SK-N-SH (cell line): Measurements from ENCODE around the gene SMYD1. TPM values are rescaled to one million over a fixed set of nuclear protein-coding genes. Genes with fewer than 3 reads are reported as not detected.

Experiments
- CTCF ChIA-PET: fragments of 300-600, 350-600 bp; formaldehyde crosslinking; extraction: SDS; loops from one replicate; lab custom pipeline; 2021; lab: Yijun Ruan, JAX
- POLR2A ChIA-PET: fragments of 350-600 bp; sonication (Branson Sonifier 250); formaldehyde crosslinking; extraction: SDS; loops from one replicate; lab custom pipeline; 2020; ENCODE audit warnings: antibody characterized with exemption, inconsistent platforms; lab: Yijun Ruan, JAX
- DNase-seq: peaks from one replicate; pipeline ENCODE4 v3.0.0; 2012
- H2AFZ ChIP-seq: fragments of 200-600 bp; sonication (generic); 2 replicates; pipeline ENCODE4 v1.8.1; 2016; ENCODE audit warnings: antibody characterized with exemption, mild to moderate bottlenecking, low read depth
- H3F3A ChIP-seq: fragments of 200-600 bp; sonication (generic); replicated peaks from 2 replicates; pipeline ENCODE3; 2016; ENCODE audit warnings: antibody characterized with exemption, mild to moderate bottlenecking; ENCODE audit not compliant: insufficient read depth
- H3K27ac ChIP-seq, 2 experiments: fragments of 200-500 bp in 1 of 2; fragments of 200-600 bp in 1 of 2; sonication (Bioruptor generic) in 1 of 2; sonication (generic), shearing (Covaris generic) in 1 of 2; 2 replicates each; pipeline versions ENCODE4 v1.5.1 to v1.6.1; 2014 to 2016; ENCODE audit warnings: low read depth in 2 of 2, inconsistent platforms in 1 of 2, low read length in 1 of 2, mild to moderate bottlenecking in 1 of 2, mixed read lengths in 1 of 2
- H3K27me3 ChIP-seq: fragments of 200-600 bp; sonication (generic), shearing (Covaris generic); 2 replicates; pipeline ENCODE4 v1.6.1; 2016; ENCODE audit warnings: mixed run types; ENCODE audit not compliant: insufficient read depth
- H3K36me3 ChIP-seq, 2 experiments: fragments of 200-500 bp in 1 of 2; fragments of 200-600 bp in 1 of 2; sonication (Bioruptor generic) in 1 of 2; sonication (generic) in 1 of 2; replicated peaks in 1 of 2; 2 replicates each; pipeline versions ENCODE3 to v1.5.1; 2014 to 2016; ENCODE audit warnings: low read length in 1 of 2, mild to moderate bottlenecking in 1 of 2; ENCODE audit not compliant: insufficient read depth in 2 of 2, control insufficient read depth in 1 of 2
- H3K4me1 ChIP-seq, 2 experiments: fragments of 200-500 bp in 1 of 2; fragments of 200-600 bp in 1 of 2; sonication (Bioruptor generic) in 1 of 2; sonication (generic), shearing (Covaris generic) in 1 of 2; 2 replicates each; pipeline versions ENCODE4 v1.5.1 to v1.6.1; 2014 to 2016; ENCODE audit warnings: low read depth in 1 of 2, low read length in 1 of 2, mixed run types in 1 of 2; ENCODE audit not compliant: insufficient read depth in 2 of 2, control insufficient read depth in 1 of 2
- H3K4me2 ChIP-seq: fragments of 200-600 bp; sonication (generic), shearing (Covaris generic); 2 replicates; pipeline ENCODE4 v1.6.1; 2017; ENCODE audit warnings: mixed run types
- H3K4me3 ChIP-seq, 2 experiments: fragments of 200-500 bp in 1 of 2; fragments of 200-600 bp in 1 of 2; sonication (Bioruptor generic) in 1 of 2; sonication (generic), shearing (Covaris generic) in 1 of 2; 2 replicates each; pipeline versions ENCODE4 v1.5.1 to v1.8.1; 2014 to 2016; ENCODE audit warnings: low read depth in 2 of 2, inconsistent platforms in 1 of 2, low read length in 1 of 2, mild to moderate bottlenecking in 1 of 2, mixed read lengths in 1 of 2, moderate library complexity in 1 of 2
- H3K79me2 ChIP-seq: fragments of 200-600 bp; sonication (generic); 2 replicates; pipeline ENCODE4 v1.8.1; 2017; ENCODE audit warnings: mild to moderate bottlenecking; ENCODE audit not compliant: insufficient read depth
- H3K9ac ChIP-seq: fragments of 200-600 bp; sonication (generic); 2 replicates; pipeline ENCODE4 v1.6.1; 2017; ENCODE audit warnings: mixed run types
- H3K9me2 ChIP-seq: fragments of 200-600 bp; sonication (generic); 2 replicates; pipeline ENCODE4 v1.6.1; 2017; ENCODE audit warnings: mixed run types
- H3K9me3 ChIP-seq: fragments of 200-600 bp; sonication (generic); 2 replicates; pipeline ENCODE4 v1.6.1; 2017; ENCODE audit warnings: mixed run types, mild to moderate bottlenecking, moderate library complexity
- H4K20me1 ChIP-seq: fragments of 200-600 bp; sonication (generic); 2 replicates; pipeline ENCODE4 v1.6.1; 2017; ENCODE audit warnings: mild to moderate bottlenecking, mixed run types; ENCODE audit not compliant: insufficient read depth
- CHD2 ChIP-seq: fragments of 150-350 bp; IDR thresholded peaks from 2 replicates; pipeline ENCODE4 v1.6.1; 2018; ENCODE audit warnings: low read length; ENCODE audit not compliant: partially characterized antibody
- GABPA ChIP-seq: IDR thresholded peaks from 2 replicates; pipeline ENCODE4 v1.4.0; 2012; ENCODE audit warnings: low read depth, mild to moderate bottlenecking
- JUND ChIP-seq: IDR thresholded peaks from 2 replicates; pipeline ENCODE4 v1.4.0; 2012
- NFIC ChIP-seq: IDR thresholded peaks from 2 replicates; pipeline ENCODE4 v1.4.0; 2012; ENCODE audit warnings: borderline replicate concordance
- NRF1 ChIP-seq: IDR thresholded peaks from 2 replicates; pipeline ENCODE4 v1.6.1; 2012; ENCODE audit warnings: low read depth, mild to moderate bottlenecking, low read length
- PBX3 ChIP-seq: IDR thresholded peaks from 2 replicates; pipeline ENCODE4; 2012
- RAD21 ChIP-seq: IDR thresholded peaks from 2 replicates; pipeline ENCODE4 v1.6.1; 2012; ENCODE audit warnings: mild to moderate bottlenecking, low read length
- USF1 ChIP-seq: IDR thresholded peaks from 2 replicates; pipeline ENCODE4 v1.4.0; 2012; ENCODE audit warnings: low read depth, borderline replicate concordance
- USF2 ChIP-seq: fragments of 150-350 bp; IDR thresholded peaks from 2 replicates; pipeline ENCODE4 v1.6.1; 2017; ENCODE audit warnings: antibody characterized with exemption, low read length, low read depth, borderline replicate concordance
- WGBS: methylation state at CpG from one replicate; pipeline ENCODE4 v1.1.6; 2017; ENCODE audit warnings: low lambda C conversion rate; 5-methylcytosine and 5-hydroxymethylcytosine counted together
- polyA plus RNA-seq, 3 experiments: library from polyadenylated mRNA; depleted of rRNA; stranded (reverse); fragments of >200 nt; gene quantifications; 2 replicates each; pipeline ENCODE4 v1.2.3, GENCODE V29; 2012

Gene SMYD1
- polyA plus RNA-seq, 1 of the 3 experiments (the other 2 are of a cell fraction) = not detected

GRCh38 chr2:88087073-88087472 is 19.4 kb downstream of the SMYD1 start:
- Histone ChIP-seq H2AFZ (no peak overlapping the region), H3K9ac (no peak overlapping the region), H3K79me2 (no peaks in the 10 kb centered on the region), H3F3A (no peaks in the 10 kb centered on the region), H3K9me2 (no peaks in the 10 kb centered on the region), H3K9me3 (no peaks in the 10 kb centered on the region), H3K36me3 (no peaks in the 10 kb centered on the region), H3K4me2 (no peak overlapping the region), H3K4me3 (no peak overlapping the region), H3K27me3 (no peaks in the 10 kb centered on the region), H4K20me1 (no peaks in the 10 kb centered on the region), H3K4me1 (no peaks in the 10 kb centered on the region; a peak in 1 of 4 replicates), H3K27ac (no peak overlapping the region)
- ChIA-PET POLR2A (no interaction called here), CTCF (interaction anchor here (0.6 kb wide), 1 partner anchor 73 kb away, joined by 3 read pairs; no protein-coding TSS in a partner anchor)
- 77% methylated on average over 2 of the region's 2 CpGs for WGBS
- TF ChIP-seq RAD21 (no peak), PBX3 (no peak), JUND (no peak), GABPA (no peak)
- no peak for DNase-seq

- H3K9ac ChIP-seq = no peak overlapping the region
- ChIA-PET POLR2A (no interaction called here), CTCF (no interaction called here)
- H4K20me1 ChIP-seq = no peaks in the 10 kb centered on the region
- TF ChIP-seq CHD2 = no peak
- no peak for TF ChIP-seq USF2
- no peak for TF ChIP-seq USF1
- DNase-seq = no peak
- H3K9me2 ChIP-seq = no peaks in the 10 kb centered on the region
- 74% methylated on average over 17 of the region's 17 CpGs for WGBS
- H3K27me3 ChIP-seq = no peaks in the 10 kb centered on the region
- H3F3A ChIP-seq = no peaks in the 10 kb centered on the region
- no peaks in the 10 kb centered on the region for H3K79me2 ChIP-seq
- no peak overlapping the region for H2AFZ ChIP-seq
- no peak overlapping the region for H3K4me3 ChIP-seq
- no peak overlapping the region for H3K4me2 ChIP-seq
- H3K4me1 ChIP-seq = no peaks in the 10 kb centered on the region; a peak in 1 of 4 replicates
- no peaks in the 10 kb centered on the region for H3K36me3 ChIP-seq
- H3K27ac ChIP-seq = no peak overlapping the region
- no peaks in the 10 kb centered on the region for H3K9me3 ChIP-seq
These were observed 20.1 kb downstream of the SMYD1 start for GRCh38 chr2:88087763-88088162.

- ChIA-PET POLR2A (no interaction called here), CTCF (interaction anchor here (1.6 kb wide), 1 partner anchor 29 kb away, joined by 10 read pairs; no protein-coding TSS in a partner anchor)
- H3K4me1 ChIP-seq = no peaks in the 10 kb centered on the region; a peak in 1 of 4 replicates
- H3K9ac ChIP-seq = no peak overlapping the region
- 82% methylated on average over 2 of the region's 2 CpGs for WGBS
- TF ChIP-seq NRF1 = no peak
- TF ChIP-seq NFIC = no peak
- no peak for TF ChIP-seq USF1
- H3K4me3 ChIP-seq = no peak overlapping the region
- no peak overlapping the region for H3K4me2 ChIP-seq
- H3F3A ChIP-seq = no peaks in the 10 kb centered on the region
- H3K9me3 ChIP-seq = no peaks in the 10 kb centered on the region
- no peaks in the 10 kb centered on the region for H3K36me3 ChIP-seq
- H4K20me1 ChIP-seq = no peaks in the 10 kb centered on the region
- H3K27me3 ChIP-seq = no peaks in the 10 kb centered on the region
- H2AFZ ChIP-seq = no peak overlapping the region
- no peaks in the 10 kb centered on the region for H3K9me2 ChIP-seq
- DNase-seq = no peak
- H3K27ac ChIP-seq = no peak overlapping the region
- no peaks in the 10 kb centered on the region for H3K79me2 ChIP-seq
These were observed 21.4 kb downstream of the SMYD1 start for GRCh38 chr2:88088999-88089398.
